Astrocyte (in vitro differentiated cells and primary cell): ENCODE data around the gene HLX. TPM values are rescaled to one million over a fixed set of nuclear protein-coding genes. Genes with fewer than 3 reads are reported as not detected.

Experiments used
- DNase-seq: peaks from one replicate; pipeline ENCODE4 v3.0.0-alpha.2; 2010; ENCODE audit warnings: low read depth
- FAIRE-seq: peaks from 2 replicates; lab custom pipeline; 2011; peaks lifted over from hg19 to GRCh38; lab: Jason Lieb, UNC
- H2AFZ ChIP-seq: 2 replicates; pipeline ENCODE4 v1.6.0; 2012; ENCODE audit warnings: low read depth, low read length, inconsistent platforms
- H3K27ac ChIP-seq: 2 replicates; pipeline ENCODE4 v1.5.1; 2011; ENCODE audit warnings: low read depth, low read length, inconsistent platforms
- H3K27me3 ChIP-seq: 2 replicates; pipeline ENCODE4 v1.6.0; 2011; ENCODE audit warnings: low read length, inconsistent platforms; ENCODE audit not compliant: insufficient read depth
- H3K36me3 ChIP-seq: 2 replicates; pipeline ENCODE4 v1.5.1; 2011; ENCODE audit warnings: low read length, inconsistent platforms; ENCODE audit not compliant: insufficient read depth
- H3K4me1 ChIP-seq: 2 replicates; pipeline ENCODE4 v1.5.1; 2011; ENCODE audit warnings: low read length, inconsistent platforms; ENCODE audit not compliant: insufficient read depth
- H3K4me2 ChIP-seq: 2 replicates; pipeline ENCODE4 v1.6.0; 2012; ENCODE audit warnings: low read length, inconsistent platforms
- H3K4me3 ChIP-seq: 2 replicates; pipeline ENCODE4 v1.5.1; 2011; ENCODE audit warnings: low read depth, mild to moderate bottlenecking, low read length, inconsistent platforms; ENCODE audit not compliant: insufficient read depth
- H3K79me2 ChIP-seq: 2 replicates; pipeline ENCODE4 v1.6.0; 2012; ENCODE audit warnings: mild to moderate bottlenecking, low read length, inconsistent platforms; ENCODE audit not compliant: insufficient read depth
- H3K9ac ChIP-seq: 2 replicates; pipeline ENCODE4 v1.6.0; 2012; ENCODE audit warnings: mild to moderate bottlenecking, low read length, inconsistent platforms
- H3K9me3 ChIP-seq: 2 replicates; pipeline ENCODE4 v1.5.1; 2012; ENCODE audit warnings: low read depth, mild to moderate bottlenecking, low read length, inconsistent platforms; ENCODE audit not compliant: insufficient read depth
- H4K20me1 ChIP-seq: 2 replicates; pipeline ENCODE4 v1.6.0; 2012; ENCODE audit warnings: low read length, inconsistent platforms; ENCODE audit not compliant: insufficient read depth
- H3K27ac Mint-ChIP-seq: one replicate; pipeline ENCODE4 v1.8.0; 2021; ENCODE audit warnings: mild to moderate bottlenecking, mixed read lengths; ENCODE audit not compliant: unreplicated experiment
- H3K27me3 Mint-ChIP-seq: one replicate; pipeline ENCODE4 v1.8.0; 2021; ENCODE audit warnings: low read depth, mixed read lengths; ENCODE audit not compliant: unreplicated experiment
- H3K36me3 Mint-ChIP-seq: one replicate; pipeline ENCODE4 v1.8.0; 2021; ENCODE audit warnings: low read depth, mixed read lengths; ENCODE audit not compliant: unreplicated experiment
- H3K4me1 Mint-ChIP-seq: one replicate; pipeline ENCODE4 v1.8.0; 2021; ENCODE audit warnings: low read depth, mixed read lengths; ENCODE audit not compliant: unreplicated experiment
- H3K4me3 Mint-ChIP-seq: one replicate; pipeline ENCODE4 v1.8.0; 2021; ENCODE audit warnings: mild to moderate bottlenecking, moderate library complexity, mixed read lengths; ENCODE audit not compliant: unreplicated experiment
- H3K9me3 Mint-ChIP-seq: one replicate; pipeline ENCODE4 v1.8.0; 2021; ENCODE audit warnings: mild to moderate bottlenecking, mixed read lengths; ENCODE audit not compliant: unreplicated experiment
- EZH2 ChIP-seq: IDR thresholded peaks from 2 replicates; pipeline ENCODE4 v1.6.1; 2012; ENCODE audit warnings: mild to moderate bottlenecking, low read length, inconsistent platforms; ENCODE audit not compliant: insufficient read depth
- total RNA-seq: library from RNA; stranded (reverse); gene quantifications from 2 replicates; pipeline ENCODE4 v1.2.1, GENCODE V29; 2021
- TF ChIP-seq, protein P1 (sequence below): IDR thresholded peaks from 2 replicates; pipeline ENCODE4 v1.5.1; 2011; ENCODE audit warnings: low read depth, mild to moderate bottlenecking, inconsistent platforms, low read length, moderate library complexity; ENCODE audit not compliant: insufficient read depth

HLX gene
- total RNA-seq, 1 donor from 2014 or later: 1.4 TPM

DNA sequence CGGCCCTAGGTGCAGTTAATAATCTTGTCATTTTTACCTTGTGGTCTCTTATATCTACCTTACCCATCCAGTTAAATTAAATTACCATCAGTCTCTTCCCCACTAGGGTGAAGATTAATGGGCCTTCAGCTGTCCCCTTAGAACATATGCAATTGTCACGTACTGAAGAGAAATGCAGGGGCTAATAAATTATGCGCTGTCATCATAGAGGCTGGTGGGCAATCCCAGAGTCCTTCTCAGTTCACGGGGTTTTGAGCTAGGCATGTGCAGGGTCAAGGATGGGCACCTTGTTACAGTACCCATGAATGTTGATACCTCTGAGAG is 35.8 kb downstream of the HLX start:
- Histone ChIP-seq H3K9me3 (no peaks in the 10 kb centered on the region), H3K27ac (no peak overlapping the region), H4K20me1 (no peaks in the 10 kb centered on the region), H3K4me1 (no peaks in the 10 kb centered on the region), H3K36me3 (no peaks in the 10 kb centered on the region), H3K79me2 (no peaks in the 10 kb centered on the region), H3K27me3 (no peaks in the 10 kb centered on the region), H3K4me3 (no peak overlapping the region), H3K4me2 (no peak overlapping the region), H3K9ac (no peak overlapping the region), H2AFZ (no peak overlapping the region)
- DNase-seq: no peak
- H3K9me3 Mint-ChIP-seq: no peaks in the 10 kb centered on the region
- H3K27ac Mint-ChIP-seq: no peak overlapping the region
- H3K36me3 Mint-ChIP-seq: no peaks in the 10 kb centered on the region
- H3K4me1 Mint-ChIP-seq: no peaks in the 10 kb centered on the region
- FAIRE-seq: no peak
- TF ChIP-seq, protein P1, sequence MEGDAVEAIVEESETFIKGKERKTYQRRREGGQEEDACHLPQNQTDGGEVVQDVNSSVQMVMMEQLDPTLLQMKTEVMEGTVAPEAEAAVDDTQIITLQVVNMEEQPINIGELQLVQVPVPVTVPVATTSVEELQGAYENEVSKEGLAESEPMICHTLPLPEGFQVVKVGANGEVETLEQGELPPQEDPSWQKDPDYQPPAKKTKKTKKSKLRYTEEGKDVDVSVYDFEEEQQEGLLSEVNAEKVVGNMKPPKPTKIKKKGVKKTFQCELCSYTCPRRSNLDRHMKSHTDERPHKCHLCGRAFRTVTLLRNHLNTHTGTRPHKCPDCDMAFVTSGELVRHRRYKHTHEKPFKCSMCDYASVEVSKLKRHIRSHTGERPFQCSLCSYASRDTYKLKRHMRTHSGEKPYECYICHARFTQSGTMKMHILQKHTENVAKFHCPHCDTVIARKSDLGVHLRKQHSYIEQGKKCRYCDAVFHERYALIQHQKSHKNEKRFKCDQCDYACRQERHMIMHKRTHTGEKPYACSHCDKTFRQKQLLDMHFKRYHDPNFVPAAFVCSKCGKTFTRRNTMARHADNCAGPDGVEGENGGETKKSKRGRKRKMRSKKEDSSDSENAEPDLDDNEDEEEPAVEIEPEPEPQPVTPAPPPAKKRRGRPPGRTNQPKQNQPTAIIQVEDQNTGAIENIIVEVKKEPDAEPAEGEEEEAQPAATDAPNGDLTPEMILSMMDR: no peak
- TF ChIP-seq EZH2: no peak
- no peak overlapping the region for H3K4me3 Mint-ChIP-seq
- peaks cover 16% of the 10 kb centered on the region for H3K27me3 Mint-ChIP-seq

GRCh38 chr1:220915954-220916353 is 36.7 kb downstream of the HLX start:
- FAIRE-seq (no peak), DNase-seq (no peak)
- no peak overlapping the region for H3K4me3 Mint-ChIP-seq
- H3K79me2 ChIP-seq: no peaks in the 10 kb centered on the region
- H3K4me1 ChIP-seq: no peaks in the 10 kb centered on the region
- H3K4me3 ChIP-seq: no peak overlapping the region
- no peaks in the 10 kb centered on the region for H3K36me3 Mint-ChIP-seq
- no peaks in the 10 kb centered on the region for H3K36me3 ChIP-seq
- no peak overlapping the region for H3K27ac Mint-ChIP-seq
- H3K9ac ChIP-seq: no peak overlapping the region
- H3K27ac ChIP-seq: no peak overlapping the region
- H2AFZ ChIP-seq: no peak overlapping the region
- no peak overlapping the region for H3K4me2 ChIP-seq
- H4K20me1 ChIP-seq: no peaks in the 10 kb centered on the region
- H3K27me3 ChIP-seq: no peaks in the 10 kb centered on the region
- no peaks in the 10 kb centered on the region for H3K9me3 ChIP-seq
- no peaks in the 10 kb centered on the region for H3K4me1 Mint-ChIP-seq
- H3K27me3 Mint-ChIP-seq: peaks cover 23% of the 10 kb centered on the region
- no peaks in the 10 kb centered on the region for H3K9me3 Mint-ChIP-seq
- no peak for TF ChIP-seq EZH2
- TF ChIP-seq, protein P1: no peak

DNA sequence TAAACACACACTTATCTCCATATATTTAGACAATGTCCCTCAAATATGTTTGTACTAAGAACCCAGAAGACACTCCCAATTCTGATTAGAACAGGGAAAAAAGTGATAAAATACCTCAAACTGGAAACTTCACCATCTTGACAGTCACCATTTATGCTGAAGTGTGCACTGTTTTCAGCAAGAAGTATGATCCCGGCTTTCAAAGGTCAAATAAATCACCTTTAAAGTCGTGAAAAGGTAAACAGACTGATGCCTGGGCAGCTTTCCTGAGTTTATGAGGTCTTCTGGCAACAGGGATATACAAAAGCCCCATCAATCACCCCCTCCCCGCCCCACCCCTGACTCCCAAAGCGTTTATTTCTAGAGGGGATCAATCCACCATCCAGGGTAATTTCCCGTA is 37.9 kb downstream of the HLX start:
- FAIRE-seq (no peak), DNase-seq (no peak)
- Histone ChIP-seq H3K36me3 (no peaks in the 10 kb centered on the region), H3K9ac (no peak overlapping the region), H4K20me1 (no peaks in the 10 kb centered on the region), H2AFZ (no peak overlapping the region), H3K4me3 (no peak overlapping the region), H3K27ac (no peak overlapping the region), H3K4me1 (no peaks in the 10 kb centered on the region), H3K79me2 (no peaks in the 10 kb centered on the region), H3K4me2 (no peak overlapping the region), H3K27me3 (no peaks in the 10 kb centered on the region), H3K9me3 (no peaks in the 10 kb centered on the region)
- Mint-ChIP-seq H3K36me3 (no peaks in the 10 kb centered on the region), H3K4me1 (no peaks in the 10 kb centered on the region), H3K9me3 (no peaks in the 10 kb centered on the region), H3K4me3 (no peak overlapping the region), H3K27ac (no peak overlapping the region), H3K27me3 (peaks cover 24% of the 10 kb centered on the region)
- TF ChIP-seq, protein P1: no peak
- TF ChIP-seq EZH2: no peak
